Right lobe of liver (tissue), 4 donors: Measurements from ENCODE around the gene PPCDC.

Source experiments
- POLR2A ChIP-seq: fragments of 450-650 bp; IDR thresholded peaks from one replicate; pipeline ENCODE4 v1.6.1; 2017; ENCODE audit warnings: antibody characterized with exemption, mild to moderate bottlenecking
- TF ChIP-seq, protein P1 (sequence below), 4 donors: fragments of 200-600 bp in 3 of 4; fragments of 450-650 bp in 1 of 4; IDR thresholded peaks; one replicate each; pipeline versions ENCODE4 v1.5.1 to v1.8.0; 2016 to 2022; ENCODE audit warnings: antibody characterized with exemption in 4 of 4, mild to moderate bottlenecking in 2 of 4
- donor health status: DM: no; HTN: no; CAD: no.
- donor health status: DM: no; HTN: no; CAD: no.
- donor health status: DM: no; HTN: yes; CAD: no.

- TF ChIP-seq, protein P1, sequence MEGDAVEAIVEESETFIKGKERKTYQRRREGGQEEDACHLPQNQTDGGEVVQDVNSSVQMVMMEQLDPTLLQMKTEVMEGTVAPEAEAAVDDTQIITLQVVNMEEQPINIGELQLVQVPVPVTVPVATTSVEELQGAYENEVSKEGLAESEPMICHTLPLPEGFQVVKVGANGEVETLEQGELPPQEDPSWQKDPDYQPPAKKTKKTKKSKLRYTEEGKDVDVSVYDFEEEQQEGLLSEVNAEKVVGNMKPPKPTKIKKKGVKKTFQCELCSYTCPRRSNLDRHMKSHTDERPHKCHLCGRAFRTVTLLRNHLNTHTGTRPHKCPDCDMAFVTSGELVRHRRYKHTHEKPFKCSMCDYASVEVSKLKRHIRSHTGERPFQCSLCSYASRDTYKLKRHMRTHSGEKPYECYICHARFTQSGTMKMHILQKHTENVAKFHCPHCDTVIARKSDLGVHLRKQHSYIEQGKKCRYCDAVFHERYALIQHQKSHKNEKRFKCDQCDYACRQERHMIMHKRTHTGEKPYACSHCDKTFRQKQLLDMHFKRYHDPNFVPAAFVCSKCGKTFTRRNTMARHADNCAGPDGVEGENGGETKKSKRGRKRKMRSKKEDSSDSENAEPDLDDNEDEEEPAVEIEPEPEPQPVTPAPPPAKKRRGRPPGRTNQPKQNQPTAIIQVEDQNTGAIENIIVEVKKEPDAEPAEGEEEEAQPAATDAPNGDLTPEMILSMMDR (IDR thresholded peaks at IDR 0.05): peak; percentile 23 to 41 (median 34)
- no peak for TF ChIP-seq POLR2A
These were observed 35.2 kb upstream of the PPCDC start for GRCh38 chr15:74988007-74988800.
